Measurements from ENCODE around the gene ZNF764. TPM values are rescaled to one million over a fixed set of nuclear protein-coding genes. Genes with fewer than 3 reads are reported as not detected.
"Not testable (repeated sequence)": the region's sequence is repeated elsewhere in the genome, so short reads cannot be mapped to it uniquely, and the experiment has no call there.

ZNF764 gene
- total RNA-seq, 1 donor, result 7.6 TPM

GRCh38 chr16:30600215-30600614 is 42.0 kb upstream of the ZNF764 start:
- no peaks in the 10 kb centered on the region for H3K9me3 ChIP-seq (ENCODE audit: low read depth, low read length)
- no peak for TF ChIP-seq CTCF (IDR thresholded peaks at IDR 0.05; ENCODE audit: extremely low read depth, low read depth, low read length)
- no peak overlapping the region for H3K27ac ChIP-seq (ENCODE audit: low read depth, low read length)
- no peaks in the 10 kb centered on the region for H4K20me1 ChIP-seq (ENCODE audit: insufficient read depth, low read length)
- H3K4me1 ChIP-seq (ENCODE audit: insufficient read depth, low read length), result no peaks in the 10 kb centered on the region
- H3K79me2 ChIP-seq (ENCODE audit: insufficient read depth, low read length), result no peaks in the 10 kb centered on the region
- DNase-seq (ENCODE audit: insufficient read length, low spot score, missing footprints), result no peak
- H3K4me2 ChIP-seq (ENCODE audit: insufficient read depth, low read length), result no peak overlapping the region
- no peak overlapping the region for H3K4me3 ChIP-seq (ENCODE audit: insufficient read depth, low read length)
- no peaks in the 10 kb centered on the region for H3K27me3 ChIP-seq (ENCODE audit: insufficient read depth, low read length)
- H3K36me3 ChIP-seq (ENCODE audit: insufficient read depth, low read length), result peaks cover 14% of the 10 kb centered on the region
- H2AFZ ChIP-seq (ENCODE audit: low read length), result no peak overlapping the region

GRCh38 chr16:30592871-30593270 is 34.7 kb upstream of the ZNF764 start:
- no peak overlapping the region for H3K4me2 ChIP-seq (ENCODE audit: insufficient read depth, low read length)
- no peak overlapping the region for H3K4me3 ChIP-seq (ENCODE audit: insufficient read depth, low read length)
- H3K27ac ChIP-seq (ENCODE audit: low read depth, low read length), result no peak overlapping the region
- DNase-seq (ENCODE audit: insufficient read length, low spot score, missing footprints), result no peak
- no peaks in the 10 kb centered on the region for H4K20me1 ChIP-seq (ENCODE audit: insufficient read depth, low read length)
- no peaks in the 10 kb centered on the region for H3K79me2 ChIP-seq (ENCODE audit: insufficient read depth, low read length)
- no peaks in the 10 kb centered on the region for H3K36me3 ChIP-seq (ENCODE audit: insufficient read depth, low read length)
- no peak overlapping the region for H2AFZ ChIP-seq (ENCODE audit: low read length)
- TF ChIP-seq CTCF (IDR thresholded peaks at IDR 0.05; ENCODE audit: extremely low read depth, low read depth, low read length), result no peak
- H3K9me3 ChIP-seq (ENCODE audit: low read depth, low read length), result no peaks in the 10 kb centered on the region
- H3K27me3 ChIP-seq (ENCODE audit: insufficient read depth, low read length), result no peaks in the 10 kb centered on the region
- H3K4me1 ChIP-seq (ENCODE audit: insufficient read depth, low read length), result no peaks in the 10 kb centered on the region

- H3K27ac ChIP-seq (ENCODE audit: low read depth, low read length); H3K4me3 ChIP-seq (ENCODE audit: insufficient read depth, low read length); H3K27me3 ChIP-seq (ENCODE audit: insufficient read depth, low read length): not testable (repeated sequence)
These were observed 32.7 kb upstream of the ZNF764 start for GRCh38 chr16:30590869-30591268.

GRCh38 chr16:30589582-30589981 is 31.4 kb upstream of the ZNF764 start:
- not testable (repeated sequence) for H3K4me1 ChIP-seq (ENCODE audit: insufficient read depth, low read length); H4K20me1 ChIP-seq (ENCODE audit: insufficient read depth, low read length); H3K9me3 ChIP-seq (ENCODE audit: low read depth, low read length); H2AFZ ChIP-seq (ENCODE audit: low read length); H3K27ac ChIP-seq (ENCODE audit: low read depth, low read length); H3K4me3 ChIP-seq (ENCODE audit: insufficient read depth, low read length); H3K36me3 ChIP-seq (ENCODE audit: insufficient read depth, low read length); DNase-seq (ENCODE audit: insufficient read length, low spot score, missing footprints); H3K27me3 ChIP-seq (ENCODE audit: insufficient read depth, low read length); H3K4me2 ChIP-seq (ENCODE audit: insufficient read depth, low read length)
- peaks cover 17% of the 10 kb centered on the region for H3K79me2 ChIP-seq (ENCODE audit: insufficient read depth, low read length)

More at GRCh38 chr16:30590869-30591268, 32.7 kb upstream of the ZNF764 start:
- DNase-seq (ENCODE audit: insufficient read length, low spot score, missing footprints); H4K20me1 ChIP-seq (ENCODE audit: insufficient read depth, low read length); H3K36me3 ChIP-seq (ENCODE audit: insufficient read depth, low read length); H3K4me1 ChIP-seq (ENCODE audit: insufficient read depth, low read length); H3K9me3 ChIP-seq (ENCODE audit: low read depth, low read length); H2AFZ ChIP-seq (ENCODE audit: low read length); H3K4me2 ChIP-seq (ENCODE audit: insufficient read depth, low read length): not testable (repeated sequence)
- peaks cover 10% of the 10 kb centered on the region for H3K79me2 ChIP-seq (ENCODE audit: insufficient read depth, low read length)

GRCh38 chr16:30588651-30589050 is 30.5 kb upstream of the ZNF764 start:
- Histone ChIP-seq H3K4me2 (ENCODE audit: insufficient read depth, low read length) (no peak overlapping the region), H2AFZ (ENCODE audit: low read length) (no peak overlapping the region)
- no peak for TF ChIP-seq CTCF (IDR thresholded peaks at IDR 0.05; ENCODE audit: extremely low read depth, low read depth, low read length)

More at GRCh38 chr16:30588651-30589050, 30.5 kb upstream of the ZNF764 start:
- no peaks in the 10 kb centered on the region for H4K20me1 ChIP-seq (ENCODE audit: insufficient read depth, low read length)
- no peak overlapping the region for H3K4me3 ChIP-seq (ENCODE audit: insufficient read depth, low read length)
- no peaks in the 10 kb centered on the region for H3K36me3 ChIP-seq (ENCODE audit: insufficient read depth, low read length)
- H3K27me3 ChIP-seq (ENCODE audit: insufficient read depth, low read length), result no peaks in the 10 kb centered on the region
- peaks cover 12% of the 10 kb centered on the region for H3K4me1 ChIP-seq (ENCODE audit: insufficient read depth, low read length)
- no peak overlapping the region for H3K27ac ChIP-seq (ENCODE audit: low read depth, low read length)
- DNase-seq (ENCODE audit: insufficient read length, low spot score, missing footprints), result no peak
- no peaks in the 10 kb centered on the region for H3K9me3 ChIP-seq (ENCODE audit: low read depth, low read length)
- H3K79me2 ChIP-seq (ENCODE audit: insufficient read depth, low read length), result peaks cover 23% of the 10 kb centered on the region
